HL-60 (cell line): ENCODE data around the gene CELF2.
"Not testable (repeated sequence)": the region's sequence is repeated elsewhere in the genome, so short reads cannot be mapped to it uniquely, and the experiment has no call there.

Experiments
- DNase-seq, 2 experiments: peaks; one replicate each; pipeline ENCODE4 v3.0.0-alpha.2; 2010 to 2020; ENCODE audit warnings: low read depth in 1 of 2, low spot score in 1 of 2
- H3K27ac ChIP-seq: fragments of 250-450 bp; sonication (Bioruptor Pico); replicated peaks from 2 replicates; pipeline ENCODE4 v1.5.1; 2020; ENCODE audit warnings: mild to moderate bottlenecking, moderate library complexity
- H3K27me3 ChIP-seq: fragments of 250-450 bp; sonication (Bioruptor Pico); 2 replicates; pipeline ENCODE4 v1.5.1; 2021; ENCODE audit warnings: mild to moderate bottlenecking, moderate library complexity; ENCODE audit not compliant: insufficient read depth, poor library complexity, severe bottlenecking
- H3K4me3 ChIP-seq: replicated peaks from 2 replicates; pipeline ENCODE4 v1.5.1; 2011; ENCODE audit warnings: mild to moderate bottlenecking, control low read depth, low read length; ENCODE audit not compliant: insufficient read depth
- GABPA ChIP-seq: IDR thresholded peaks from 2 replicates; pipeline ENCODE4 v1.6.1; 2012; ENCODE audit warnings: low read depth
- POLR2AphosphoS5 ChIP-seq: IDR thresholded peaks from 2 replicates; pipeline ENCODE4 v1.6.1; 2012; ENCODE audit warnings: low read depth
- SPI1 ChIP-seq: IDR thresholded peaks from 2 replicates; pipeline ENCODE4 v1.6.1; 2012; ENCODE audit warnings: low read depth, mild to moderate bottlenecking, borderline replicate concordance
- TF ChIP-seq, protein P1 (sequence below): IDR thresholded peaks from one replicate; pipeline ENCODE4 v1.5.1; 2011; ENCODE audit warnings: low read length, control low read depth, inconsistent platforms; ENCODE audit not compliant: insufficient read depth
- TF ChIP-seq, protein P2 (sequence below): IDR thresholded peaks from 2 replicates; pipeline ENCODE4 v1.6.1; 2012; ENCODE audit warnings: low read depth; ENCODE audit not compliant: insufficient replicate concordance

Gene CELF2

DNA sequence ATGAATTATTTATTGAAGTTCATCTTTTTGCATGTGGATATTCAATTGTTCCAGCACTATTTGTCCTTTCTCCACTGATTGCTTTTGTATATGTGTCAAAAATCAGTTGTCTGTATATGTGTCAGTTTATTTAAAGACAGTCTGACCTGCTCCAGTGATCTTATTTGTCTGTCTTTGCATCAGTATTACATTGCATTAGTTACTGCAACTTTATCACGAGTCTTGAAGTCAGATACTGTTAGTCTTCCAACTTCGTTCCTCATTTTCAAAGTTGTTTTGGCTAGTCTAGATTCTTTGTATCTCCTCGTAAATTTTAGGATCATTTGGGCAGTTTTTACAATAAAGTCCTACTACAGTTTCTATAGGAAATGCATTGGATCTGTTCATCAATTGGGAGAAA, 166.4 kb downstream of the CELF2 start:
- H3K27me3 ChIP-seq = no peaks in the 10 kb centered on the region
- no peak for DNase-seq

DNA sequence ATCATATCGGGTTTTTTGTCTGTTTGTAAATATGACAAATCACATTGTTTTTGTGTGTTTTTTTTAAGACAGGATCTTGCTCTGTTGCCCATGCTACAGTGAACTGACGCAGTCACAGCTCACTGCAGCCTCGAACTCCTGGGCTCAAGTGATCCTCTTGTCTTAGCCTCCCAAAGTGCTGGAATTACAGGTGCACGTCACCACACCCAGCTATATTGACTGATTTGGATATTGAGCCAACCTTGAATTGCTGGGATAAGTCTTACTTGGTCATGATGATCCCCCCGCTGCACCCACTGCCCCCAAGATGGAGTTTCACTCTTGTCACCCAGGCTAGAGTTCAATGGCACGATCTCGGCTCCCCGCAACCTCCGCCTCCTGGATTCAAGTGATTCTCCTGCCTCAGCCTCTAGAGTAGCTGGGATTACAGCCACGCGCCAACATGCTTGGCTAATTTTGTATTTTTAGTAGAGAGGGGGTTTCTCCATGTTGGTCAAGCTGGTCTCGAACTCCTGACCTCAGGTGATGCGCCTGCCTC, 167.5 kb downstream of the CELF2 start:
- not testable (repeated sequence) for H3K4me3 ChIP-seq, DNase-seq, H3K27me3 ChIP-seq, H3K27ac ChIP-seq

More for the DNA sequence above, 166.4 kb downstream of the CELF2 start:
- H3K27ac ChIP-seq = no peak overlapping the region
- TF ChIP-seq SPI1 (no peak), POLR2AphosphoS5 (no peak), GABPA (no peak)
- TF ChIP-seq, protein P1, sequence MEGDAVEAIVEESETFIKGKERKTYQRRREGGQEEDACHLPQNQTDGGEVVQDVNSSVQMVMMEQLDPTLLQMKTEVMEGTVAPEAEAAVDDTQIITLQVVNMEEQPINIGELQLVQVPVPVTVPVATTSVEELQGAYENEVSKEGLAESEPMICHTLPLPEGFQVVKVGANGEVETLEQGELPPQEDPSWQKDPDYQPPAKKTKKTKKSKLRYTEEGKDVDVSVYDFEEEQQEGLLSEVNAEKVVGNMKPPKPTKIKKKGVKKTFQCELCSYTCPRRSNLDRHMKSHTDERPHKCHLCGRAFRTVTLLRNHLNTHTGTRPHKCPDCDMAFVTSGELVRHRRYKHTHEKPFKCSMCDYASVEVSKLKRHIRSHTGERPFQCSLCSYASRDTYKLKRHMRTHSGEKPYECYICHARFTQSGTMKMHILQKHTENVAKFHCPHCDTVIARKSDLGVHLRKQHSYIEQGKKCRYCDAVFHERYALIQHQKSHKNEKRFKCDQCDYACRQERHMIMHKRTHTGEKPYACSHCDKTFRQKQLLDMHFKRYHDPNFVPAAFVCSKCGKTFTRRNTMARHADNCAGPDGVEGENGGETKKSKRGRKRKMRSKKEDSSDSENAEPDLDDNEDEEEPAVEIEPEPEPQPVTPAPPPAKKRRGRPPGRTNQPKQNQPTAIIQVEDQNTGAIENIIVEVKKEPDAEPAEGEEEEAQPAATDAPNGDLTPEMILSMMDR = no peak
- TF ChIP-seq, protein P2, sequence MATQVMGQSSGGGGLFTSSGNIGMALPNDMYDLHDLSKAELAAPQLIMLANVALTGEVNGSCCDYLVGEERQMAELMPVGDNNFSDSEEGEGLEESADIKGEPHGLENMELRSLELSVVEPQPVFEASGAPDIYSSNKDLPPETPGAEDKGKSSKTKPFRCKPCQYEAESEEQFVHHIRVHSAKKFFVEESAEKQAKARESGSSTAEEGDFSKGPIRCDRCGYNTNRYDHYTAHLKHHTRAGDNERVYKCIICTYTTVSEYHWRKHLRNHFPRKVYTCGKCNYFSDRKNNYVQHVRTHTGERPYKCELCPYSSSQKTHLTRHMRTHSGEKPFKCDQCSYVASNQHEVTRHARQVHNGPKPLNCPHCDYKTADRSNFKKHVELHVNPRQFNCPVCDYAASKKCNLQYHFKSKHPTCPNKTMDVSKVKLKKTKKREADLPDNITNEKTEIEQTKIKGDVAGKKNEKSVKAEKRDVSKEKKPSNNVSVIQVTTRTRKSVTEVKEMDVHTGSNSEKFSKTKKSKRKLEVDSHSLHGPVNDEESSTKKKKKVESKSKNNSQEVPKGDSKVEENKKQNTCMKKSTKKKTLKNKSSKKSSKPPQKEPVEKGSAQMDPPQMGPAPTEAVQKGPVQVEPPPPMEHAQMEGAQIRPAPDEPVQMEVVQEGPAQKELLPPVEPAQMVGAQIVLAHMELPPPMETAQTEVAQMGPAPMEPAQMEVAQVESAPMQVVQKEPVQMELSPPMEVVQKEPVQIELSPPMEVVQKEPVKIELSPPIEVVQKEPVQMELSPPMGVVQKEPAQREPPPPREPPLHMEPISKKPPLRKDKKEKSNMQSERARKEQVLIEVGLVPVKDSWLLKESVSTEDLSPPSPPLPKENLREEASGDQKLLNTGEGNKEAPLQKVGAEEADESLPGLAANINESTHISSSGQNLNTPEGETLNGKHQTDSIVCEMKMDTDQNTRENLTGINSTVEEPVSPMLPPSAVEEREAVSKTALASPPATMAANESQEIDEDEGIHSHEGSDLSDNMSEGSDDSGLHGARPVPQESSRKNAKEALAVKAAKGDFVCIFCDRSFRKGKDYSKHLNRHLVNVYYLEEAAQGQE = no peak
- no peak overlapping the region for H3K4me3 ChIP-seq

DNA sequence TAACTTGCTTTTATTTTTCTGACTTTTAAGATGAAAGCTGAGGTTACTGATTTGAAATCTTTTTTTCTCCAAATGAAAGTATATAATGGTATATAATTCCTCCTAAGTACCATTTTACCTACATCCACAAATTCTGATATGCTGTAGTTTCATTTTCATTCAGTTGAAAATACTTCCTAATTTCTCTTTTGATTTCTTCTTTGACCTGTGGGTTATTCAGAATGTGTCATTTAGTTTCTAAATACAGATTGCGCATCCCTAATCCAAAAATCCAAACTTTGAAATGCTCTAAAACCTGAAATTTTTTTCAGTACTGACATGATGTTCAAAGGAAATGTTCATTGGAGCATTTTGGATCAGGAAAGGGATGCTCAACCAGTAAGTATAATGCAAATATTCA, 168.7 kb downstream of the CELF2 start:
- DNase-seq = no peak
- TF ChIP-seq POLR2AphosphoS5 (no peak), GABPA (no peak)
- TF ChIP-seq, protein P2 = no peak
- no peaks in the 10 kb centered on the region for H3K27me3 ChIP-seq
- H3K27ac ChIP-seq = no peak overlapping the region
- no peak overlapping the region for H3K4me3 ChIP-seq

DNA sequence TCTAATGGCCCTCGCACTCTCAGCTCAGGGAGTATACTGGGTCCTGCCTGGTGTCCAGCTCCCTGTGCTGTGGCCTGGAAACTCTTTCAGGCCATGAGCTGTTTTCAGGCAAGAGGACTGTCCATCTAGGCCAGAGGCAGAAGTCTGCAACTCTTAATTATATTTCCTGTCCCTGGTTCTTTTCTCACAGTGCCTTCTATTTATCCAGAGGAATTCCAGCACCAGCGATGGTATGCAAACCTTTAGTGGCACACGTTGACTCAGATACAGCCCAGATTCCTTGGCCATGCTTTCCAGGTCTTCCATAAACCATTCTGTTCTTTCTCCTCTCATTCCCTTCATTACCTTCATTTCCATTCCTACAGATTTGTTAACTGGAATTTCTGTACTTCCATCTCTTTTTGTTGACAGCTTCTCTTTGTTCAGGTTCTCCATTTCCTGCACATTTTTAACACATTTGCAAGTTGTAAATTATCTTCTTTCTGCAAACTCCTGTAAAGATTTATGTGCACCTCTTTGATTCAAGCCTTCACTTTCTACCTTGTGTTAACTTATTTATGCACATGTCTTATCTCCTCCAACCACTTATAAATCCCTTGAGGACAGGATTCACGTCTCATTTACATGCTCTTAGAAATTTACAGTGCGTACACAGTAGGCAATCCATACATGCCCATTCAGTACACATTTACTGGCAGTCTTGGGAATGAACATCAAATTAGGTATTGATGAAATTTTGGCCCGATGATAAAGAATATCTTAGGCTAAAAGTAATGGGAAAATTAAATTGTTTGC, 172.1 kb downstream of the CELF2 start:
- H3K27me3 ChIP-seq = no peaks in the 10 kb centered on the region

More for the DNA sequence above, 172.1 kb downstream of the CELF2 start:
- H3K4me3 ChIP-seq = no peak overlapping the region
- no peak overlapping the region for H3K27ac ChIP-seq
- TF ChIP-seq GABPA (no peak), SPI1 (no peak), POLR2AphosphoS5 (no peak)
- TF ChIP-seq, protein P1 = no peak
- DNase-seq = no peak
